Peyer's patch (tissue), 4 donors: ENCODE data around the gene FOXE3.

Experiments used
- CTCF ChIP-seq, 6 experiments: fragments of 450-650 bp in 4 of 6; fragments of 200-600 bp in 2 of 6; sonication (generic) in 1 of 6; IDR thresholded peaks; one replicate each; pipeline ENCODE4 v1.5.1; 2017 to 2019; ENCODE audit warnings: antibody characterized with exemption in 6 of 6, mild to moderate bottlenecking in 3 of 6, moderate library complexity in 1 of 6
- POLR2A ChIP-seq, 2 donors: fragments of 450-650 bp; IDR thresholded peaks; one replicate each; pipeline ENCODE4 v1.5.1; 2017; ENCODE audit warnings: antibody characterized with exemption in 2 of 2, mild to moderate bottlenecking in 2 of 2, moderate library complexity in 2 of 2

- TF ChIP-seq CTCF (IDR thresholded peaks at IDR 0.05) (no peak), POLR2A (IDR thresholded peaks at IDR 0.05) (no peak)
Measured at GRCh38 chr1:47378147-47378546, 37.9 kb upstream of the FOXE3 start.
